ENCODE data around the gene CTSF. TPM values are rescaled to one million over a fixed set of nuclear protein-coding genes. Genes with fewer than 3 reads are reported as not detected.

CTSF gene
- polyA plus RNA-seq, 3 donors, result 1.5 to 3.5 (median 2.3) TPM

- H3K4me1 ChIP-seq (ENCODE audit: control insufficient read depth in 1 of 2, insufficient read depth in 2 of 2, low read length in 2 of 2), result peaks cover 35 to 45% of the 10 kb centered on the region in 2 donors
- H4K20me1 ChIP-seq (ENCODE audit: insufficient read depth, low read length), result no peaks in the 10 kb centered on the region
- H3K9ac ChIP-seq (ENCODE audit: insufficient read depth, low read length, poor library complexity, severe bottlenecking), result no peak overlapping the region
- peak overlapping the region; percentile 96 for H2AFZ ChIP-seq (ENCODE audit: insufficient read depth, low read depth, low read length, poor library complexity, severe bottlenecking)
- TF ChIP-seq, protein P1, sequence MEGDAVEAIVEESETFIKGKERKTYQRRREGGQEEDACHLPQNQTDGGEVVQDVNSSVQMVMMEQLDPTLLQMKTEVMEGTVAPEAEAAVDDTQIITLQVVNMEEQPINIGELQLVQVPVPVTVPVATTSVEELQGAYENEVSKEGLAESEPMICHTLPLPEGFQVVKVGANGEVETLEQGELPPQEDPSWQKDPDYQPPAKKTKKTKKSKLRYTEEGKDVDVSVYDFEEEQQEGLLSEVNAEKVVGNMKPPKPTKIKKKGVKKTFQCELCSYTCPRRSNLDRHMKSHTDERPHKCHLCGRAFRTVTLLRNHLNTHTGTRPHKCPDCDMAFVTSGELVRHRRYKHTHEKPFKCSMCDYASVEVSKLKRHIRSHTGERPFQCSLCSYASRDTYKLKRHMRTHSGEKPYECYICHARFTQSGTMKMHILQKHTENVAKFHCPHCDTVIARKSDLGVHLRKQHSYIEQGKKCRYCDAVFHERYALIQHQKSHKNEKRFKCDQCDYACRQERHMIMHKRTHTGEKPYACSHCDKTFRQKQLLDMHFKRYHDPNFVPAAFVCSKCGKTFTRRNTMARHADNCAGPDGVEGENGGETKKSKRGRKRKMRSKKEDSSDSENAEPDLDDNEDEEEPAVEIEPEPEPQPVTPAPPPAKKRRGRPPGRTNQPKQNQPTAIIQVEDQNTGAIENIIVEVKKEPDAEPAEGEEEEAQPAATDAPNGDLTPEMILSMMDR (IDR thresholded peaks at IDR 0.05), result no peak
- WGBS (ENCODE audit: insufficient coverage), result 53% methylated on average over 16 of the region's 18 CpGs
- no peak for DNase-seq
- peak overlapping the region in 1 of 3 experiments; percentile 92 for H3K4me3 ChIP-seq (replicated peaks in 1 of 3; ENCODE audit: low read depth in 2 of 3, low read length in 3 of 3)
- peaks cover 0 to 2% (median 0%) of the 10 kb centered on the region in 7 donors for H3K9me3 Mint-ChIP-seq
- peak overlapping the region; percentile 81 to 85 for H3K4me3 Mint-ChIP-seq
- H3K36me3 ChIP-seq (replicated peaks in 1 of 2; ENCODE audit: control insufficient read depth in 1 of 2, insufficient read depth in 2 of 2, low read length in 2 of 2), result peaks cover 6 to 8% of the 10 kb centered on the region in 2 donors
- H3K27me3 Mint-ChIP-seq (ENCODE audit: low read depth in 3 of 3), result peaks cover 16 to 31% (median 23%) of the 10 kb centered on the region in 3 donors
- H3K4me1 Mint-ChIP-seq, result peaks cover 36% of the 10 kb centered on the region
- H3K9me3 ChIP-seq (replicated peaks in 1 of 2; ENCODE audit: control insufficient read depth in 1 of 2, insufficient read depth in 1 of 2, low read length in 2 of 2), result no peaks in the 10 kb centered on the region
- H3K27me3 ChIP-seq (ENCODE audit: control insufficient read depth in 2 of 2, insufficient read depth in 2 of 2, low read length in 2 of 2), result peaks cover 0 to 18% of the 10 kb centered on the region in 2 donors
- H3K27ac ChIP-seq (ENCODE audit: low read depth in 1 of 2, low read length in 2 of 2), result no peak overlapping the region
- H3K36me3 Mint-ChIP-seq, result peaks cover 13 to 14% of the 10 kb centered on the region in 2 donors
- intact Hi-C loops (cut with micrococcal nuclease), result no loop called here
- peak overlapping the region; percentile 96 for H3K4me2 ChIP-seq (replicated peaks; ENCODE audit: extremely low read depth, low read length, poor library complexity, severe bottlenecking)
- peaks cover 11% of the 10 kb centered on the region for H3K79me2 ChIP-seq (ENCODE audit: insufficient read depth, low read length)
- H3K27ac Mint-ChIP-seq, result no peak overlapping the region
Measured at GRCh38 chr11:66546966-66547661, 21.3 kb downstream of the CTSF start.

DNA sequence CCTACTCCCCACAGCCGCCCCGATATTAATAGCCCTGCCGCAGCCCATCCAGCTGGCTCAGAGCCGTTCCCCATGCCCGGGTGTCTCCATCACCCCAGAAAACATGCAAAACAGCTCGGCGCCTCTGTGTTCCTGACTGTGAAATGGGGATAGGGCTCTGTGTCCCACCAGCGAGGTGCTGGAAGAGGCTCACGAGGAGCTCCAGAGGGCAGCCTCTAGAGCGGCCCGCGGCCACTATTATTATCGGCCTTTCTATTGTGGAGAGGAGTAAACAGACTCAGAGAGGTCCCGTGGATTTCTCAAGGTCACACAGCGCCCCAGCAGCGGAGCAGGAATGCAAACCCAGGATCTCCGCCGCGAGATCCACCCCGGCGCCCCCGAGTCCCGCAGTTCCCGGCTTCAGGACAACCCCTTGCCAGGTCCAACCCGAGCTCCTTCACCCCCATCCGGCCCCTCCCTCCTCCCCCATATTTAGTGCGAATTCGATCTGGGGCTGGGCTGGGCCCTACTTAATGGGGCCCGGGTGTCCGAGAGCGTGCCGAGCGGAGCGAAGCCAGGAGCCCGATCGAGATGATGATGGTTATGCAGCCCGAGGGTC, 21.9 kb downstream of the CTSF start, which contains the start of gene ACTN3:
Gene ACTN3, plus strand, starts transcription at position 536 of the 598 bp plus-strand sequence. Its CDS starts 35 bp downstream, at position 571.
- H3K4me3 Mint-ChIP-seq, result peak within 1 kb of the TSS; percentile 81 to 85
- H3K36me3 Mint-ChIP-seq, result peaks cover 20% of the 10 kb centered on the region in 2 donors
- no peaks in the 10 kb centered on the region for H3K9me3 ChIP-seq (replicated peaks in 1 of 2; ENCODE audit: control insufficient read depth in 1 of 2, insufficient read depth in 1 of 2, low read length in 2 of 2)
- peak within 1 kb of the TSS; percentile 94 for H3K9ac ChIP-seq (ENCODE audit: insufficient read depth, low read length, poor library complexity, severe bottlenecking)
- H3K27ac ChIP-seq (ENCODE audit: low read depth in 1 of 2, low read length in 2 of 2), result peak within 1 kb of the TSS in 1 of 2 donors; percentile 80
- H2AFZ ChIP-seq (ENCODE audit: insufficient read depth, low read depth, low read length, poor library complexity, severe bottlenecking), result peak within 1 kb of the TSS; percentile 96
- peaks cover 12 to 15% of the 10 kb centered on the region in 2 donors for H3K36me3 ChIP-seq (replicated peaks in 1 of 2; ENCODE audit: control insufficient read depth in 1 of 2, insufficient read depth in 2 of 2, low read length in 2 of 2)
- peaks cover 11% of the 10 kb centered on the region for H3K79me2 ChIP-seq (ENCODE audit: insufficient read depth, low read length)
- no peaks in the 10 kb centered on the region for H4K20me1 ChIP-seq (ENCODE audit: insufficient read depth, low read length)
- peaks cover 0 to 18% of the 10 kb centered on the region in 2 donors for H3K27me3 ChIP-seq (ENCODE audit: control insufficient read depth in 2 of 2, insufficient read depth in 2 of 2, low read length in 2 of 2)
- peaks cover 35 to 45% of the 10 kb centered on the region in 2 donors for H3K4me1 ChIP-seq (ENCODE audit: control insufficient read depth in 1 of 2, insufficient read depth in 2 of 2, low read length in 2 of 2)
- H3K4me1 Mint-ChIP-seq, result peaks cover 37% of the 10 kb centered on the region
- peak within 1 kb of the TSS; percentile 71 to 92 (median 89) for H3K4me3 ChIP-seq (replicated peaks in 1 of 3; ENCODE audit: low read depth in 2 of 3, low read length in 3 of 3)
- WGBS (ENCODE audit: insufficient coverage), result 12% methylated on average over 32 of the region's 37 CpGs
- peaks cover 0 to 2% (median 0%) of the 10 kb centered on the region in 7 donors for H3K9me3 Mint-ChIP-seq
- H3K27me3 Mint-ChIP-seq (ENCODE audit: low read depth in 3 of 3), result peaks cover 16 to 31% (median 23%) of the 10 kb centered on the region in 3 donors
- no peak for DNase-seq
- TF ChIP-seq, protein P1 (IDR thresholded peaks at IDR 0.05), result no peak
- H3K4me2 ChIP-seq (replicated peaks; ENCODE audit: extremely low read depth, low read length, poor library complexity, severe bottlenecking), result peak within 1 kb of the TSS; percentile 96
- intact Hi-C loops (cut with micrococcal nuclease), result no loop called here
- peak within 1 kb of the TSS in 6 of 7 donors; percentile 12 to 65 (median 49) for H3K27ac Mint-ChIP-seq
